ENCODE measurements around the gene HINT3.

HINT3 gene

DNA sequence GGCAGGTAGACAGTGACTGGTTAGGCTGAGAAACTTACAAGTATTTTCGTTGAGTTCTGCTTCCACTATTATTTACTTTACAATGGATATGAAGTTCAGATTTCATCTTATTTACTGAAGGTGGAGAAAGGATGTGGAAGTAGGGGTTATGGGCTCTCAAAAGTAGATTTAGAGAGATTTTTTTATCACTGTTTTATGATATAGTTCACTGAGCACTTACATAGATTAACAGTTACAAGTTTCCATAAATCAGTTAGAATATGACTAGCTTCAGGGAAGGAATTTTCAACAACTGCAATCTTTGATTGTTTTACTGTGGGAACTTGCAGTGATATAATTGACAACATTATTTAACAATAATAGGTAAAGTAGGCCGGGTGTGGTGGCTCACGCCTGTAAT lies 22.5 kb downstream of the HINT3 start:
- H3K4me2 ChIP-seq, result no peak overlapping the region
- TF ChIP-seq, protein P1, sequence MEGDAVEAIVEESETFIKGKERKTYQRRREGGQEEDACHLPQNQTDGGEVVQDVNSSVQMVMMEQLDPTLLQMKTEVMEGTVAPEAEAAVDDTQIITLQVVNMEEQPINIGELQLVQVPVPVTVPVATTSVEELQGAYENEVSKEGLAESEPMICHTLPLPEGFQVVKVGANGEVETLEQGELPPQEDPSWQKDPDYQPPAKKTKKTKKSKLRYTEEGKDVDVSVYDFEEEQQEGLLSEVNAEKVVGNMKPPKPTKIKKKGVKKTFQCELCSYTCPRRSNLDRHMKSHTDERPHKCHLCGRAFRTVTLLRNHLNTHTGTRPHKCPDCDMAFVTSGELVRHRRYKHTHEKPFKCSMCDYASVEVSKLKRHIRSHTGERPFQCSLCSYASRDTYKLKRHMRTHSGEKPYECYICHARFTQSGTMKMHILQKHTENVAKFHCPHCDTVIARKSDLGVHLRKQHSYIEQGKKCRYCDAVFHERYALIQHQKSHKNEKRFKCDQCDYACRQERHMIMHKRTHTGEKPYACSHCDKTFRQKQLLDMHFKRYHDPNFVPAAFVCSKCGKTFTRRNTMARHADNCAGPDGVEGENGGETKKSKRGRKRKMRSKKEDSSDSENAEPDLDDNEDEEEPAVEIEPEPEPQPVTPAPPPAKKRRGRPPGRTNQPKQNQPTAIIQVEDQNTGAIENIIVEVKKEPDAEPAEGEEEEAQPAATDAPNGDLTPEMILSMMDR (conservative IDR thresholded peaks at IDR 0.05; ENCODE audit: low read depth, low read length), result no peak
- no peaks in the 10 kb centered on the region for H3K36me3 ChIP-seq (ENCODE audit: insufficient read depth)
- H3K27me3 ChIP-seq (ENCODE audit: insufficient read depth, low read depth), result no peaks in the 10 kb centered on the region
- no peak overlapping the region for H3K4me3 ChIP-seq (IDR thresholded peaks at IDR 0.05; ENCODE audit: insufficient read depth, low read depth, low read length)
- no peaks in the 10 kb centered on the region for H3K79me2 ChIP-seq (ENCODE audit: insufficient read depth, low read depth)
- H3K4me1 ChIP-seq (ENCODE audit: low read depth, poor library complexity, severe bottlenecking), result peaks cover 4% of the 10 kb centered on the region
- no peak overlapping the region for H3K27ac ChIP-seq
- no peak overlapping the region for H2AFZ ChIP-seq (ENCODE audit: low read depth)
- no peak overlapping the region for H3K9ac ChIP-seq
- H4K20me1 ChIP-seq (ENCODE audit: insufficient read depth), result no peaks in the 10 kb centered on the region

DNA sequence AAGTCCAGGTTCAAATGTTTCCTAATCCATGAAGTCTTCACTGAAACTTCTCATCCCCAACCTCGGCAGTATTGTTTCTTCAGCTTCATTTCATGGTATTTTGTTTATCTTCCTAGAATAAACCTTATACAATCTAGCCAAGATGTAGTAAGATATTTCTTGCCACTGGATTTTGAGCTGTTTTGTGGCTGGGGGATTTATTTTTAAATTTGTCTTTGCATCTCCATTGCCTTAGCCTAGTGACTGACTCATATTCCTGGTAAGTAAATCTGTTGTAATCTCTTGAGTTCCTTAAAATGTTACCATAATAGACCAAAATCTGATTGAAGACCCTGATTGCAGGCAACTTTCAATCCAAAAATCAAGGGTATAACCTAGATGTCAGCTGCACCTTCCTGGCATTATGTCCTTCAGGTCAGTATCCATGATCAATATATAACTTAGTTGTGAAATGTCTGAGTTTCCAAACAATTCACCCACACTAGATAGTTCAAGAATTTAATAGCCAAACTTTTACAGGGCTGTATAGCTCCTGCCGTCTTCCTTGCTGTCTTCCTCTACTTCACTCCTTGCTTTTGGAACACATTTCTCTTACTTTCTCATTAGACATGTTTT lies 25.1 kb downstream of the HINT3 start:
- no peak overlapping the region for H2AFZ ChIP-seq (ENCODE audit: low read depth)
- H3K4me1 ChIP-seq (ENCODE audit: low read depth, poor library complexity, severe bottlenecking), result no peaks in the 10 kb centered on the region
- H3K36me3 ChIP-seq (ENCODE audit: insufficient read depth), result no peaks in the 10 kb centered on the region
- H3K9ac ChIP-seq, result no peak overlapping the region
- no peaks in the 10 kb centered on the region for H3K79me2 ChIP-seq (ENCODE audit: insufficient read depth, low read depth)
- TF ChIP-seq, protein P1 (conservative IDR thresholded peaks at IDR 0.05; ENCODE audit: low read depth, low read length), result no peak
- no peaks in the 10 kb centered on the region for H3K27me3 ChIP-seq (ENCODE audit: insufficient read depth, low read depth)
- no peak overlapping the region for H3K4me3 ChIP-seq (IDR thresholded peaks at IDR 0.05; ENCODE audit: insufficient read depth, low read depth, low read length)
- no peaks in the 10 kb centered on the region for H4K20me1 ChIP-seq (ENCODE audit: insufficient read depth)
- no peak overlapping the region for H3K27ac ChIP-seq
- H3K4me2 ChIP-seq, result no peak overlapping the region

DNA sequence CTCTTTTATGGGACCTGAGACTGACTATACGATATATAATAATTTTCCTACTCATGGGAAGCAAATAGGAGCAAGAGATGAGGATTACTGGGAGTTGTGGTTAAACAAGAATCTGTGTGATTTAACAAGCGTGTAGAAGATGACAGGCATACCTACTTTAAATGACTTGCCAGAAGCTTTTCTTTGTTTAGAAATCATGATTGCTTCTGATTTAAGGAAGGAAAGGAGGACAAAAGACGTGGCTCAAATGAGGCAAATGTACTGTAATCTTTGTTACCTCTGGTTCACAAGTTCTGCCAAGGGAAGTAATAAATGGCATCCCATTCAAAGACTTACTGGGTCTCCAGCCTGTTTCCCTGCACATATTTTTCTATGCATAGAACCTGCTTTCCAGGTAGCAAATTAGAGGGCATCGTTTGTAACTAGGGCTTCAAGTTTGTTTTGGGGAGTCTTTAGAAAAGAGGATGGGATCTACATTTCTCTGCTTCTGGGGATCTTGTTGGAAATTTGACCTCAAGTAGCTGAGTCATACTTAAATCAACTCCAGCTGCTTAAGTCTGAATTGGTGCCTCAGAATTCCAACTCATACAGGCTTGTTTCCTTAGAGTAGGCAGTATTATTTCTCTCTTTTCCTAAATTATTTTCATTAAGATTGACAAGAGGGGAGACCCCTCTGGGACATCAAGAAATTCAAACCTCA lies 26.8 kb downstream of the HINT3 start:
- Histone ChIP-seq H3K27me3 (ENCODE audit: insufficient read depth, low read depth) (no peaks in the 10 kb centered on the region), H4K20me1 (ENCODE audit: insufficient read depth) (no peaks in the 10 kb centered on the region), H3K4me2 (no peak overlapping the region), H3K4me3 (IDR thresholded peaks at IDR 0.05; ENCODE audit: insufficient read depth, low read depth, low read length) (no peak overlapping the region), H3K9ac (no peak overlapping the region), H3K79me2 (ENCODE audit: insufficient read depth, low read depth) (no peaks in the 10 kb centered on the region), H3K27ac (no peak overlapping the region), H2AFZ (ENCODE audit: low read depth) (no peak overlapping the region), H3K36me3 (ENCODE audit: insufficient read depth) (no peaks in the 10 kb centered on the region), H3K4me1 (ENCODE audit: low read depth, poor library complexity, severe bottlenecking) (no peaks in the 10 kb centered on the region)
- TF ChIP-seq, protein P1 (conservative IDR thresholded peaks at IDR 0.05; ENCODE audit: low read depth, low read length), result no peak

DNA sequence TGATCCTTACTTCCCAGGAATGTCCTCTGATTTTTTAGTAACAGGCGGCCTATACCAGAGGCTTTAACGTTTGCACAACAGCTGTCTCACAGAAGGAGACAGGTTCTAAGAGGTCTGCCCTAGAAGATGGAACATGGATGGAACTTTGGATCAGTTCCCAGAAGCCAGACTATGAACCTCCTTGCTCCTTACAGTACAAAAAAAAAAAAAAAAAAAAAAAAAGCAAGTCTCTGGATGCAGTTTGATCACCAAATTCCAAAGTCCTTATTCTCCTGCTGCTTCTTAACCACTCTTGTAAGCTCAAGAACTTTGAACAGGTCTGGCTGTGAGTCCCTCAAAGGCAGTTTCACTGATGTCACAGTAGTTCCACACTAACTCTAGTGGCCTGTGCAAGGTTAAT lies 27.7 kb downstream of the HINT3 start:
- Histone ChIP-seq H3K27me3 (ENCODE audit: insufficient read depth, low read depth) (no peaks in the 10 kb centered on the region), H4K20me1 (ENCODE audit: insufficient read depth) (no peaks in the 10 kb centered on the region), H3K36me3 (ENCODE audit: insufficient read depth) (no peaks in the 10 kb centered on the region), H3K79me2 (ENCODE audit: insufficient read depth, low read depth) (no peaks in the 10 kb centered on the region), H2AFZ (ENCODE audit: low read depth) (no peak overlapping the region), H3K4me2 (no peak overlapping the region), H3K4me1 (ENCODE audit: low read depth, poor library complexity, severe bottlenecking) (no peaks in the 10 kb centered on the region), H3K9ac (no peak overlapping the region), H3K4me3 (IDR thresholded peaks at IDR 0.05; ENCODE audit: insufficient read depth, low read depth, low read length) (no peak overlapping the region), H3K27ac (no peak overlapping the region)
- TF ChIP-seq, protein P1 (conservative IDR thresholded peaks at IDR 0.05; ENCODE audit: low read depth, low read length), result no peak
